Measurements from ENCODE around the gene ASAP3. TPM values are rescaled to one million over a fixed set of nuclear protein-coding genes. Genes with fewer than 3 reads are reported as not detected.
A peak's percentile ranks its signal among the peaks of the same experiment; 100 is the strongest.

Gene ASAP3
- total and polyA plus RNA-seq, 9 of the 15 experiments (the other 6 are each of a cell fraction or from before 2014, with no cell fraction given) = 1.7 to 31.2 (median 17.4) TPM

DNA sequence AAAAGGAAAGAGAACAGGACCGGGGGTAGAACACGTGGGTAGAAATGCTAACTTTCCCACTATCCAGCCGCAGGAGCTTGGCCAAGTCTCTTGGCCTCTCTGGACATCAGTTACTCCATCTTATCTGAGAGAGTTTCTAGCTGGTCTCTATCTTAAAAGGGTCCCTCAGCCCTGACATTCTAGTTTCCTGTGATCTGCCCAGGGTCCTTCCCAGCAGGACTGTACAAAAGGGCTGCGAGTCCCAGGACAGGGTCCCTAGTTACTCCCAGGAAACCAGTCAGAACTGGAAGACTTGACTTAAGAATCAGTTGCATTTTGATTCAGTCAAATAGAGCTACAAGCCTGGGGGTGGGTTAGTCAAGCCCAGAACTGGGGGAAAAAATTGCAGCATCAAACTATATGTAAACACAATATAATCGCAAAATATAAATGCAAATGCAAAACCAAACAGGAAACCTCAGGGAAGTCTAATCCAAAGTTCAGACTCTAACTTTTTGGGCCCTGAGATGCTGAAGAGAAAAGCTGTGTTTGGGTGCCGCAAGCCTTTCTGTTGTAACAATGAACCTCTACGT is 2.9 kb downstream of the ASAP3 start (continued):
- TF ChIP-seq DNMT1 (IDR thresholded peaks at IDR 0.05) (no peak), ZFP36 (IDR thresholded peaks at IDR 0.05; ENCODE audit: low read depth, low read length, partially characterized antibody) (no peak), CCNT2 (IDR thresholded peaks at IDR 0.05; ENCODE audit: borderline replicate concordance, extremely low read depth, insufficient read length, low read depth, low read length) (no peak), ERF (CRISPR knock-in tag; IDR thresholded peaks at IDR 0.05) (no peak), TFAM (CRISPR knock-in tag; conservative IDR thresholded peaks at IDR 0.05) (no peak), FOXK1 (CRISPR knock-in tag; IDR thresholded peaks at IDR 0.05; ENCODE audit: borderline replicate concordance) (no peak), HLTF (IDR thresholded peaks at IDR 0.05) (no peak), CBFB (CRISPR knock-in tag; IDR thresholded peaks at IDR 0.05) (no peak), GTF2F1 (IDR thresholded peaks at IDR 0.05; ENCODE audit: low read depth, low read length) (no peak), ETV1 (tag; conservative IDR thresholded peaks at IDR 0.05; ENCODE audit: low read depth) (no peak), ZNF143 (CRISPR knock-in tag; IDR thresholded peaks at IDR 0.05) (no peak), TEAD4 (IDR thresholded peaks at IDR 0.05; ENCODE audit: low read length) (no peak), TEAD4 (CRISPR knock-in tag; IDR thresholded peaks at IDR 0.05; ENCODE audit: borderline replicate concordance) (no peak), NR4A1 (CRISPR knock-in tag; IDR thresholded peaks at IDR 0.05) (0 out of 2 replicates have a peak, but pooled peaks have one; percentile 28), NR4A1 (tag; IDR thresholded peaks at IDR 0.05) (peak; percentile 96), CHCHD3 (CRISPR knock-in tag; IDR thresholded peaks at IDR 0.05) (no peak), LARP7 (IDR thresholded peaks at IDR 0.05) (no peak), ZNF668 (CRISPR knock-in tag; IDR thresholded peaks at IDR 0.05) (peak; percentile 93), HMG20B (CRISPR knock-in tag; IDR thresholded peaks at IDR 0.05) (no peak), SP2 (IDR thresholded peaks at IDR 0.05; ENCODE audit: extremely low read depth, low read depth, low read length, poor library complexity, severe bottlenecking) (no peak), ELF4 (CRISPR knock-in tag; IDR thresholded peaks at IDR 0.05) (no peak)
- TF ChIP-seq, protein P1, sequence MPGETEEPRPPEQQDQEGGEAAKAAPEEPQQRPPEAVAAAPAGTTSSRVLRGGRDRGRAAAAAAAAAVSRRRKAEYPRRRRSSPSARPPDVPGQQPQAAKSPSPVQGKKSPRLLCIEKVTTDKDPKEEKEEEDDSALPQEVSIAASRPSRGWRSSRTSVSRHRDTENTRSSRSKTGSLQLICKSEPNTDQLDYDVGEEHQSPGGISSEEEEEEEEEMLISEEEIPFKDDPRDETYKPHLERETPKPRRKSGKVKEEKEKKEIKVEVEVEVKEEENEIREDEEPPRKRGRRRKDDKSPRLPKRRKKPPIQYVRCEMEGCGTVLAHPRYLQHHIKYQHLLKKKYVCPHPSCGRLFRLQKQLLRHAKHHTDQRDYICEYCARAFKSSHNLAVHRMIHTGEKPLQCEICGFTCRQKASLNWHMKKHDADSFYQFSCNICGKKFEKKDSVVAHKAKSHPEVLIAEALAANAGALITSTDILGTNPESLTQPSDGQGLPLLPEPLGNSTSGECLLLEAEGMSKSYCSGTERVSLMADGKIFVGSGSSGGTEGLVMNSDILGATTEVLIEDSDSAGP (CRISPR knock-in tag; IDR thresholded peaks at IDR 0.05) = no peak
- TF ChIP-seq, protein P2, sequence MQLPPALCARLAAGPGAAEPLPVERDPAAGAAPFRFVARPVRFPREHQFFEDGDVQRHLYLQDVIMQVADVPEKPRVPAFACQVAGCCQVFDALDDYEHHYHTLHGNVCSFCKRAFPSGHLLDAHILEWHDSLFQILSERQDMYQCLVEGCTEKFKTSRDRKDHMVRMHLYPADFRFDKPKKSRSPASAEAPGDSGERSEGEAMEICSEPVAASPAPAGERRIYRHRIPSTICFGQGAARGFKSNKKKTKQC (CRISPR knock-in tag; IDR thresholded peaks at IDR 0.05) = no peak
- TF ChIP-seq, protein P3, sequence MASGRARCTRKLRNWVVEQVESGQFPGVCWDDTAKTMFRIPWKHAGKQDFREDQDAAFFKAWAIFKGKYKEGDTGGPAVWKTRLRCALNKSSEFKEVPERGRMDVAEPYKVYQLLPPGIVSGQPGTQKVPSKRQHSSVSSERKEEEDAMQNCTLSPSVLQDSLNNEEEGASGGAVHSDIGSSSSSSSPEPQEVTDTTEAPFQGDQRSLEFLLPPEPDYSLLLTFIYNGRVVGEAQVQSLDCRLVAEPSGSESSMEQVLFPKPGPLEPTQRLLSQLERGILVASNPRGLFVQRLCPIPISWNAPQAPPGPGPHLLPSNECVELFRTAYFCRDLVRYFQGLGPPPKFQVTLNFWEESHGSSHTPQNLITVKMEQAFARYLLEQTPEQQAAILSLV (tag; IDR thresholded peaks at IDR 0.05) = 0 out of 2 replicates have a peak, but pooled peaks have one; percentile 27
- TF ChIP-seq, protein P4, sequence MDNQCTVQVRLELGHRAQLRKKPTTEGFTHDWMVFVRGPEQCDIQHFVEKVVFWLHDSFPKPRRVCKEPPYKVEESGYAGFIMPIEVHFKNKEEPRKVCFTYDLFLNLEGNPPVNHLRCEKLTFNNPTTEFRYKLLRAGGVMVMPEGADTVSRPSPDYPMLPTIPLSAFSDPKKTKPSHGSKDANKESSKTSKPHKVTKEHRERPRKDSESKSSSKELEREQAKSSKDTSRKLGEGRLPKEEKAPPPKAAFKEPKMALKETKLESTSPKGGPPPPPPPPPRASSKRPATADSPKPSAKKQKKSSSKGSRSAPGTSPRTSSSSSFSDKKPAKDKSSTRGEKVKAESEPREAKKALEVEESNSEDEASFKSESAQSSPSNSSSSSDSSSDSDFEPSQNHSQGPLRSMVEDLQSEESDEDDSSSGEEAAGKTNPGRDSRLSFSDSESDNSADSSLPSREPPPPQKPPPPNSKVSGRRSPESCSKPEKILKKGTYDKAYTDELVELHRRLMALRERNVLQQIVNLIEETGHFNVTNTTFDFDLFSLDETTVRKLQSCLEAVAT (IDR thresholded peaks at IDR 0.05) = no peak
- TF ChIP-seq, protein P5, sequence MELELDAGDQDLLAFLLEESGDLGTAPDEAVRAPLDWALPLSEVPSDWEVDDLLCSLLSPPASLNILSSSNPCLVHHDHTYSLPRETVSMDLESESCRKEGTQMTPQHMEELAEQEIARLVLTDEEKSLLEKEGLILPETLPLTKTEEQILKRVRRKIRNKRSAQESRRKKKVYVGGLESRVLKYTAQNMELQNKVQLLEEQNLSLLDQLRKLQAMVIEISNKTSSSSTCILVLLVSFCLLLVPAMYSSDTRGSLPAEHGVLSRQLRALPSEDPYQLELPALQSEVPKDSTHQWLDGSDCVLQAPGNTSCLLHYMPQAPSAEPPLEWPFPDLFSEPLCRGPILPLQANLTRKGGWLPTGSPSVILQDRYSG (tag; conservative IDR thresholded peaks at IDR 0.05; ENCODE audit: low read depth) = peak; percentile 93
